Hepatic stellate cell (primary cell): ENCODE data around the gene OPN3.

Experiments
- DNase-seq: peaks from one replicate; pipeline ENCODE4 v3.0.0; 2011; ENCODE audit warnings: low spot score

Gene OPN3

DNA sequence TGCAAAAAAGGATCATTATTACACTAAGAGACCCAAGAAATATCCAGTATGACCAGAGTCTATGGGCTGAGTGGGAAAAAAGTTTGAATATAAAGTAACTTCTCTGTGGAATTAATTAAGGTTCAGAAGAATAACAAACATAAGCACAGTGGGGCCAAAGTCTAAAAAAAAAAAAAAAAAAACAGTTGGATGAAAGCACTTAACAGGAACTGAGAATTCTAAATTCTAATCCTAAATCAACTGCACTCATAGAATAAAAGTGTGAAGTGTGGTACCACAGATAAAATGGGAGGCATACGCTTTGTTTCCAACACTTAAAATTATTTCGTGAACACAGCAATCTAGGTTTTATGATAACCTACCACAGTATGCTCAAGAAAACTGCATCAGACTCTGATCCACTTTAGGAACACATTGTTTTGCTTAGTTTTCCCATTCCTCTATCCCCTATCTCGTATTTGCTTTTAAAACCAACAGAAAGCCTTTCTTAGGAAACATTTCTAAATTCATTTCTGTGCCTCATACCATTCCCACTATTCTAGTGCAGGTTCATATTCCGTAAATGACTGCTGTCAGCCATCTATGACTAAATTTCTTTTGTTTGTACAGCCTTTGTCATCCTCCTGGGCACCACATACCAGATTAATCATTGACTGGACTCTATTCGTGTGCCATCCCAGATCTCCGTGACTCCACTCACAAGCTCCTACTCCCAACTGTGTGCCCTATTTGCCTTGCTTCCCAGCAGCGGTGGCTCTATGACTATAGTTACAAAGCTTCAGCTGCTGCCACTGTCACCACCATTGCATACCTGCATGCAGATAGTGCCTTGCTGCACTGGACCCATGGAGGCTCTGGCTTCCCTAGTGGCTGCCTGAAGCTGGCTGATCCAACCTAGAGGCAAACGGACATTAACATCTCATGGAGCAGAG, 24.9 kb downstream of the OPN3 start:
- no peak for DNase-seq

DNA sequence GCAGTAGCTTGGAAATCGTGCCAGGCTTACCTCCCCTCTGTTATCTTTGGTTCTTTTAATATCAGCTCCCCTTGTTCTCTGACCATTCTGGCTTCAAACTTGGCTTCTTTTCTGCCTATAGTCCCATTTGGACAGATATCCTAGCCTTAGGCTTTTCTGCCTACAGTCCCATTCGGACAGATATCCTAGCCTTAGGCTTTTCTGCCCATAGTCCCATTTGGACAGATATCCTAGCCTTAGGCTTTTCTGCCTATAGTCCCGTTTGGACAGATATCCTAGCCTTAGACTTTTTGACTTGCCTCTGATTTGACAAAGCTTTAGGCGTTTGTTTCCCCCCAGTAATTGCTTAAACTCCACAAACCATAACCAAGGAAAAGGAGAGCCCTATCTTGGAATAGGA, 25.6 kb downstream of the OPN3 start:
- no peak for DNase-seq

GRCh38 chr1:241614144-241614543, 26.0 kb downstream of the OPN3 start:
- DNase-seq, result no peak

DNA sequence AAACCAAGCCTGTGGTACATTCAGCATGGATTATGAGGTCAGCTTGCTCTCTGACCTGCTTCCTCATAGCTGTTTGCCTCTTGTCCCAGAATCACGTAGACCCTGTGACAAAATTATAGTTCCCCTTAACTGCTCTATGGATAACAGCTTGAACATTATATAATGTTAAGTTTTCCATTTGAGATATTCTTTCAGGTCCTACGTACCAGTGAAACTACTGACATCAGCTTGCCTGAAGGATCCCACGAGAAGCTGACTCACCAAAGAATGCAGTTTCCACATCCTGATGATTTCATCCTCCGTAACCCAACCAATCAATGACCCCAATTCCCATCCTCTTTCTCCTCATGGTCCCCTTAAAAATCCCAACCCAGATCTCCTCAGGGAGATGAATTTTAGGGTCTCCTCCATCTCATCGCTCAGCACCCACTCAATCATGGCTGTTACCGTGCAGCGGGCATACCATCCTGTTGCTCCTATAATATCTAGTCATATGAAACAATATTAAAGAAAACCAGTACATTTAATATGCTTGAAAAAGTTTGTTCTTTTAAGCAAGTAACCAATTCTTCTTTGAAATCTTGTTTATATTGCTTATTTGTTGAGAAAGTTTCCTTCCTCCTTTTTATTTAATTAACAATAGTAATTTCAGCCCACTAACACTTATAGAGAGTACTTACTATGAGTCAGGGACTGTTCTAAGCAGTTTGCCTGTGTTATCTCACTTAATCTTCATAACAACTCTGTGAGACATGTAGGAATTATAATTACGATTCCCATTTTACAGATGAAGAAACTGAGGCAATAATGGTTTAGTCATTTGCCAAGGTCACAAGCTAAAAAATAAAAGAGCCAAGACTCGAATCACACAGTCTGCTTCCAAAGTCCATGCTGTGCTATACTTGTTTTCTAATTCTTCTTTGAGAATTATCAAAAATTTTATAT, 27.4 kb downstream of the OPN3 start:
- peak; percentile 38 for DNase-seq

DNA sequence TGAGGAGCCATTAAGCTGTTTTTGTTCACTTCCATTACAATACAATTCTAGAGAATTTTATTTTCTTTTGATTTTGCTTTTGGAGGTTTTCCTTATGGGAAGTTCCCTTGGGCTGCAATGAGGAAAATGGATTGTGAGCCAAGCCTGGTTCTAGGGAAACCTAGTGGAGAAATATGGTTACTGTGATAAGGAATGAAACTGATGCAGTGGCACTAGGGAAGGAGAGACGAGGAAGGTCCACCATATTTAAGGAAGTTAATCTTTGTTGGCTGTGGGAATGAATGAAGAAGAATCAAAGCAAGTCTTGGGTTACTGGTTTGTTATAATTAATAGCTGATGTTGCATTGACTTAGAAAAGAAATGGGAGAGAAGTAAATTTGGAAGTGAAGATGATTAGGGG, 28.4 kb downstream of the OPN3 start:
- DNase-seq, result no peak

- no peak for DNase-seq
Observed at GRCh38 chr1:241611063-241611462, 29.1 kb downstream of the OPN3 start.

- no peak for DNase-seq
Observed at GRCh38 chr1:241610056-241610815, 29.9 kb downstream of the OPN3 start.

- DNase-seq, result no peak
Observed at GRCh38 chr1:241608379-241609033, 31.7 kb downstream of the OPN3 start.

DNA sequence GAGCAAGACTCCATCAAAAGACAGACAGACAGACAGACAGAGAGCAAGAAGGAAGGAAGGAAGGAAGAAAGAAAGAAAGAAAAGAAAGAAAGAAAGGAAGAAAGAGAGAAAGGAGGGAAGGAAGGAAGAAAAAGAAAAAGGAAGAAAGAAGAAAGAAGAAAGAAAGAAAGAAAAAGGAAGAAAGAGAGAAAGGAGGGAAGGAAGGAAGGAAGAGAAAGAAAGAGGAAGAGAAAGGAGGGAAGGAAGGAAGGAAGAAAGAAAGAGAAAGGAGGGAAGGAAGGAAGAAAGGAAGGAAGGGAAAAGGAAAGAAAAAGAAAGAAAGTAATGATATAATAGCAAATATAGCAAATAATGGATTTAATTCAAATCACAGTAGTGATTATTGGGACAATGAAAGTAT, 32.7 kb downstream of the OPN3 start:
- DNase-seq, result no peak

DNA sequence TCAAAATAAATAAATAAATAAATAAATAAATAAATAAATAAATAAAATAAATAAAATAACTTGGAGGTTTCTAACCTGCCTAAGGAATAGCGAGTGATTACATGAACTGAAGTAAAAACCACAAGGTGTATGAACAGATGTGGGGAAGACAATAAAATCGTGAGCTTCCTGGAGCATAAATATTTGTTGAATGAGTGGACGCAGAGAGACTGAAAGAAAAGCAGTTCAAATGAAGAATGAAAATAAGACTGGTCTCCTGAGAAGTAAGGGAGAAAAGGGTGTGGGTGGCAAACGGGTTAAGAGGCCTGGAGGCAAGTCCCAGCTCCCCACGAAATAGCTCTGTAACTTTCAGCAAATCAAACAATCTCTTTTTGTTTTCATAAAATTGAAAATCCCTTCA, 33.6 kb downstream of the OPN3 start:
- no peak for DNase-seq

DNA sequence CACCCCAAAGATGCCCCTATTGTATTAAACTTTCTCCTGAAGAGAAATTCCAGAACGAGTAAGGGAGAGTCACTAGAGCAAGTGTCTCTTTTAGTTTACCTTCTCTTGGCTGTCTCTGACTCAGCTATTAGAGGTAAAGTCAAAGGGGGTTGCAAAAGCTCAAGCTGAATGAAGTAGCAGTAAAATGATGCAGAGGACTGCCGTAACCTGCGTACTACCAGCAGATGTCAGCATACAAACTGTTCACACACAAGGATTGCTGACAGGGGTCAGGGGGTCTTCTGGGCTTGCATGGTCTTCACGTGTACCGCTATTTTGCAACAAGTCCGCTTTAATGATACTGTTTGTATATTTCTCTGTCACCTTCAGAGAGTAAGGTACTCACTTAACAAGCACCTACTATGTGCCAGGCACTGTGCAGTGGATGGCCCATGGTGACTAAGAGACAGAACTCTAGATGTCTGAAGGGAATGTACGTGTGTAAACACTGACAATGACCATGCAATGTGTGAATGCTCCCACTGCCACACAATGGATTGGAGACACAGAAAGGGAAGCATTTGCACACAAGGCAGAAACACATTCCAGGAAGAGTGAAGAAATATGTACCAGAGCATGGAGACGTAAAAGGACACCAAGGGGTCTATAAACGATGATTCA, 34.9 kb downstream of the OPN3 start:
- no peak for DNase-seq

GRCh38 chr1:241603731-241604245, 36.4 kb downstream of the OPN3 start:
- DNase-seq, result no peak

- no peak for DNase-seq
Observed at GRCh38 chr1:241600496-241600901, 39.7 kb downstream of the OPN3 start.

DNA sequence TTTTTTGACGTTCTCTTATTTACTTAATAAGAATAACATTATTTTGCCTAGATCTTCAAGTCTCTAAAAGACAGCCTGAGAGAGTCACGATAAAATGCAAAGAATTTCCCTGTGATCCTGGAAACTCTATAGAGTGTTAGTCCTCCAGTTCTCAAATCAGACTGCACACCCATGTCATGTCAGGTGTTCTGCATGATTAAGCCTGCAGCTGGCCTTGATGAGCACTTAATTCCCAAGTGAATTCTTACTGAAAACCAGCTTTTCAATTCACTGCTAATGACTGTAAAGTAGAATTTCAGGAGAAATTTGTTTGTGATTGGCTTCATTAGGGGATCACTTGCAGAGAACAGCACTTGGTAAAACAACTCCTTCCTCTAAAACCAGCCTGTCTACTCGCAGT, 41.9 kb downstream of the OPN3 start:
- DNase-seq, result no peak

- no peak for DNase-seq
Observed at GRCh38 chr1:241596633-241597032, 43.5 kb downstream of the OPN3 start.

- DNase-seq, result no peak
Observed at GRCh38 chr1:241593186-241593585, 47.0 kb downstream of the OPN3 start.

DNA sequence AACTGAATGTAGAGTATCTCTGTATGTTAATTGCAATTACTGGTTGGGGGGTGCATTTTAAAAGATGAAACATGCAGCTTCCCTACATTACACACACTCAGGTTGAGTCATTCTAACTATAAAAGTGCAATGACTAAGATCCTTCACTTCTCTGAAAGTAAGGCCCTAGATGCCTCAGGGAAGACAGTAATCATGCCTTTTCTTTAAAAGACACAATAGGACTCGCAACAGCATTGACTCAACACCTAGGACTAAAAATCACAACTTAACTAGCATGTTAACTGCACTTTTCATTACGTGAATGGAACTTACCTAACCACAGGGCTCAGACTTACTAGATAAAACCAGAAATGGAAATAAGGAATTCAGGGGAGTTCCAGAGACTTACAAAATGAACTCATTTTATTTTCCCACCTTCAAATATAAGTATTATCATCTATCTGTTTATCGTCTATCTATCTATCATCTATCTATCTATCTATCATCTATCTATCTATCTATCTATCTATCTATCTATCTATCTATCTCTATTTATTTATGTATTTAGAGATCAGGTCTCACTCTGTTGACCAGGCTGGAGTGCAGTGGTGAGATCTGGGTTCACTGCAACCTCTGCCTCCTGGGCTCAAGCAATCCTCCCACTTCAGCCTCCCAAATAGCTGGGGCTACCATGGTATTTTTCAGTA, 47.8 kb downstream of the OPN3 start:
- no peak for DNase-seq

GRCh38 chr1:241591736-241592135, 48.4 kb downstream of the OPN3 start:
- DNase-seq, result no peak

DNA sequence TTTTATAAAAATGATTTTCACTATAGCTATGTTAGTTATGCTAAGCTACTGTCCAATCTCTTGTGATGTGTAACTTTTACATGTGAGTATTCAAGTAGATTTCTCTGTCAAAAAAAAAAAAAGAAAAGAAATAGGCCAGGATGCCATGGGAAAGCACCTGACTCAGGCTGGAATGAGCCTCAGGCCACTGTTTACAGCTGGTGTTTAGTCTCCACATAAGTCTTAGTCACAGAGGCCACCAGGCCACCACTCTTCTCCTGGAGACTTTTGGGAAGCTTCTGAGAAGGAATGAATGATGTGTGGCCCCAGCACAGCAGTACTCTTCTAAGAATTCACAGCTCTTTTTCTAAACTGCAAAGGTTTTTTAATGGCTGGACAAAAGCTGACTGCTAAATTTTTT, 48.9 kb downstream of the OPN3 start:
- DNase-seq, result no peak

GRCh38 chr1:241590719-241591118, 49.5 kb downstream of the OPN3 start:
- no peak for DNase-seq
